Hepatic stellate cell (primary cell): ENCODE results near the gene CCK.
A peak's percentile ranks its signal among the peaks of the same experiment; 100 is the strongest.

Experiments used
- DNase-seq: peaks from one replicate; pipeline ENCODE4 v3.0.0; 2011; ENCODE audit warnings: low spot score

The CCK gene

DNA sequence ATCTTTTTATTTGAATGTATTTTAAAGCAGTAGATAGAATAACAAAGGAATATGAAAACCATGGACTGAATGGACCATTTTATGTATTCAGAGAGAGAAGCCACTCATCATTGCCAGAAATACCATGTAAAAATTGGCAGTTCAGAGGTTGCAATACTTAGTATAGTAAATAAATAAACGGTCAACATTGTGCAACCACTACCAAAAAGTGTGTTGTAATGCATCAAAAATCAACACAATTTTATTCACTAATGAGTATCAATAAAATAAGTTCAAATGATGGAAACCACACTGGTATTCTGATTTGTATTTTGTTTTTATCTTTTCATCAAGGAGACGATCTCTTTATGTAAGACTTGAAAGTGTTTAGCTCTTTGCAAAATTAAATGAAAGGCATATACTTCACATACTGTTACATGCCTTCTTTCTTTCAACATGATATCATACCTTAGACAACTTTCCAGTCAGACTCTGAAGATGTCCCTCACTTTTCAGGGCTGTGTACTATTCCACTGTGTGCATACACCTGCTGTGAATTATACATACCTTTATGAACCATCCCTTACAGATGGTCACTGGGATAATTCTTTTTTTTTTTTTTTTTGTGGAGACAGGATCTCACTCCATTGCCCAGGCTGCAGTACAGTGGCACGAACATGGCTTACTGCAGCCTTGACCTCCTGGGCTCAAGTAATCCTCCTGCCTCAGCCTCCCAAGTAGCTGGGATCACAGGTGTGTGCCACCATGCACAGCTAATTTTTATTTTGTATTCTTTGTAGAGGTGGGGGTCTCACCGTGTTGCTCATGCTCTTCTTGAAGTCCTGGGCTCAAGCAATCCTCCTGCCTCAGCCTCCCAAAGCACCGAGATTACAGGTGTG is 40.3 kb downstream of the CCK start:
- no peak for DNase-seq

DNA sequence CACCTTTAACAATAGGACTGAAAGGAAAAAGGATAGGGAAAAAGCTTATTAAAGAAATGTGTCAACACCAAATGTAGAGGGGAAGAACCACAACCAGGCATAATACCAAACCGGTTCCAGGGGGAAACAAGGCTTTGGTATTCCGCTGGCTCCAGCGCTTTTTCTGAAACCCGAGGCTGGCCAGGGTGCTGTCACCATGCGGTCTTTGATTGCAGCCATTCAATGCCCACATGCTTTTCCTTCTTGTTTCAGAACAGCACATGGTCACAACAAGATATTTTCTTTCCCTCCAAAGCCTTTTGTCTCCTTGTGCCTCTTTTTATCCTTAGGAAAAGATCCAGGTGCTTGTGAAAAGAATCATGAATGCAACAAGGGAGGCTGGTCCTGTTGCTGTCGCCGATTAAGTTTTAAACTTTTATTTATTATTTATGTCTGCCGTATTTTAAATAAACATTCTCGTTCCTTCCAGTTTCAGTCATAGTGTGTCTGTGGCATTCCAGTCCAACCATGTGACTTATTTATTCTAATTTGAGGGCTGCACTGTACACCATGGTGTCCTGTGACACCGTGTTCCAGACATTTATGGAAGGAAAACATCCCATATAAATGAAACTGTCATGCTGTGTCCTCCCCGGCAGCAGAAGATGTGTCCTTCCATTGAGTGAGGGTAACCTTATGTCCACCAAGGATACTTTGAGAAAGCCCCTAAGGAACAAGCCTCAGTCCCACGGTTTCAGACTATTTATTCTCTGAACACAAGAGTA is 41.1 kb downstream of the CCK start:
- no peak for DNase-seq

DNA sequence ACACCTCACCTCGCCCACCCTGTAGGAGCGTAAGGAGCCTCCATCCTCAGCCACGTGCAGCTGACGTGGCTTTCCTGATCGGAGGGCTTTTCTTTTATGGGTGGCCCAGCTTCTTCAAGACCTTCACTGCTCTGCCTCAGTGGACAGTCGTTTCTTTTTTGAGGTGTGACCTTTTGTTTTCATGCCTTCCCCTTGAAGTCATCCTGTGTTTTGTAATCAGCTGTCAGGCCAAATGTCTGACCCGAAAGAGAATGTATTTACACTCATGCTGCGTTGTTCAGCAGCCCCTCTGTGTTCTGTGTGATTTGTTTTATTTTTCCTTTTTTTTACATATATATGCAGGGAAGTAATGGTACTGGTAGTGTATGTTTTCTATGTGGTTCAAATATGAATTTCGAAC is 41.8 kb downstream of the CCK start:
- DNase-seq, result no peak

DNA sequence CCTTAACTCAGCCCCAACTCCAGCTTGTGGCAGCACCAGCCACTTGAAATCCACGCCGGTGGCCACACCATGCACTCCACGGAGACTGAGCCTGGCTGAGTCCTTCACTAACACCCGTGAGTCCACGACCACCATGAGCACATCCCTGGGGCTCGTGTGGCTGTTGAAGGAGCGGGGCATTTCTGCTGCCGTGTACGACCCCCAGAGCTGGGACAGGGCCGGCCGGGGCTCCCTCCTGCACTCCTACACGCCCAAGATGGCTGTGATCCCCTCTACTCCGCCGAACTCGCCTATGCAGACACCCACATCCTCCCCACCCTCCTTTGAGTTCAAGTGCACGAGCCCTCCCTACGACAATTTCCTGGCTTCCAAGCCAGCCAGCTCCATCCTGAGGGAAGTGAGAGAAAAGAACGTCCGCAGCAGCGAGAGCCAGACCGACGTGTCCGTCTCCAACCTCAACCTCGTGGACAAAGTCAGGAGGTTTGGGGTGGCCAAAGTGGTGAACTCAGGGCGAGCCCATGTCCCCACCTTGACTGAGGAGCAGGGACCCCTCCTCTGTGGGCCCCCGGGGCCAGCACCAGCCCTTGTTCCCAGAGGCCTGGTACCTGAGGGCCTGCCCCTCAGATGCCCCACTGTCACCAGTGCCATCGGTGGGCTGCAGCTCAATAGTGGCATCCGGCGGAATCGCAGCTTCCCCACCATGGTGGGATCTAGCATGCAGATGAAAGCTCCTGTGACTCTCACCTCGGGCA is 42.9 kb downstream of the CCK start:
- DNase-seq, result no peak

DNA sequence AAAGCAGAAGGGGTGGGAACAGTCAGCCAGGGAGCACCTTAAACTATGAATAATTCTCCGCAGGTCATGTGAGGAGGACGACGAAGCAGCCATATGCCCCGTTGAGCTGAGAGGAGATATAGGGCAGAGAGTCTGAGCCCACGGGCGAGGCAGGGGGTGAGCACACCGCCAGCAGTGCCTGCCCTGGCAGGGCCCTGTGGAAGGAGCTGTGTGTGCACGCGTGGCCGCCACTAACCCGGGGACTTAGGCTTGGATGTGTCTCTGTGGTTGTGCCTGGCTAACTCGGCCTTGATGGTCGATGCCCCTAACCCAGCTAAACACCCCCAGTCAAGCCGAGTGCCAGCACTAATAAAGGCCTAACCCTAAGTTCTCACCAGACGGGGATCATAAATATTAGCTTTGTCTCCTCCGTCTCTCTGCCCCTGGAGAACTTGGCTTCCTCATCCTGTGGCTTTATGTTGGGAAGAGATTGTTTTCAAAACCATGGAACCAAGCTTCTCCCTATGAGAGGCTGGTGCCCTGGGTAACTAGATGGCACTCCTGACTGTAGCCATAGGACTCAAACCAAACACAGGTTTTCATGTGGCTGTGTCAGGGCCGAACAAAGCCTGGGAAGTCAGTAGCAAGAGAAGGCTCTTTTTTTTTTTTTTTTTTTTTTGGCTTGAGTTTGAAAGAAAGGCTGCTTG is 45.4 kb downstream of the CCK start:
- no peak for DNase-seq

DNA sequence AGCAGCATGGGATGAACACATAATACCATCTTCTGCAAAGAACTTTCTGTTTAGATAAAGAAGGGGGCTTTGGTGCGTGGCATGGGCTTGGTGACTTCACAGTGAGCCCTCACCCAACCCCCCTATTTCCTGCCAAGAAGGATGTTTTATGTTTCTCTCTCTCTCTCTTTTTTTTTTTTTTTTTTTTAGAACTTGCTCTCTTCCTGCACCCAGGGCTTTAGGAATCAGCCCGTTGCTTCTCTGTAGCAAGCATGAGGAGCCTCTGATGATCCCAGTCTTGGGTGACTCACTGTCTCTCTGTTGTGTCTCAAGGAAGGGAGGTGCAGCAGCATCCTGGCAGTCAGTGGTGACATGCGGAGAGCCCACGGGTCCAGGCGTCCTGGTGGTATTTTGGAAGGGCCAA is 49.1 kb downstream of the CCK start:
- peak; percentile 89 for DNase-seq

DNA sequence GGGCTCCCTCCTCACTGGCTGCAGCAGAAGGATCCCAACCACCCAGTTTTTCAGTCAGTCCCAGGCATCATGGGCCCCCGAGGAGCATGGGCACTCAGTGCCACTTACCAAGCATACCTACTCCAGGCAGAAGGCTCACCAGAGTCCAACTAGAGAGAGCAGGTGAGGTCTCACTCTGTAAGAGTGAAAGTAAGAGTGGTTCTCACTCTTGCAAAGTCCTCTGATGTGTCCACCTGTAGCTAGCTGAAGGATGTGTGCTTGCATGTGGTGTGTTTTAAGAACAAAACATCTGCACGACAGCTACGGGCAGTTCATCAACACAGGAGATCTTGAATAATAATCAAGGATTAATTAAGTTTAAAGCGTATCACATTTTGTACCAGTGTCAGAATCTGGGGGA is 49.7 kb downstream of the CCK start:
- no peak for DNase-seq

DNA sequence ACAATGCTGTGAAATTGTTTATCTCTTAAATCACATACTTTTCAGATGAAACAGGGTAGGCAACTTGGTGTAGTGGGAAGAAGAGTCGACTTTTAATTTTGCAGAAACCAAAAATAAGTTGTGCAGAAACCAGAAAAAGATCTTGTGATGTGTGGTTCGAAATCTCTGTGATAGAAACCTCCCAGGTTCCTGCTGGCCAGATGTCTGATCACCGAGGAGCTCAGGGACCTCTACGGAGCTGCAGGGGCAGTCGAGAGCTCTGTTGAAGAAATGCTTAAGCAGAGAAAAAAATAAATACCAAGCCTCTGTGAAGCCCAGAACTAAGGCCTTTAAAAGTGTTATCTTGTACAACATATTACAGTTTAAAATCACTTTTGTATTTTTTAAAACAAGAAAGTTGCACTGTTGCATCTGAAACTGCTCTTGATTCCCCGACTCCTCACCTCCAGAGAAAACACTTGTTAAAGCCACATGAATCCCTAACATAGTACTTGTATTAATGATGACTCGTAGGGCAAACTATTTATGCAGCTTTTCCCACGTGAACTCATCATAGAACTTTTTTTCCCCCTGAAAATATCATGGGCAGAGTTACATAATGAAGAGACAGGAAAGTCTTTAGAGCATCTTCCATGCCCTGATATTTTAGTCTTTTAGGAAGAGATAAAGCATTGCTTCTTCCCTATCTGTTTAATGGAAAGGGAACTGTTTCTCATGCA is 51.3 kb downstream of the CCK start:
- peak; percentile 60 for DNase-seq

DNA sequence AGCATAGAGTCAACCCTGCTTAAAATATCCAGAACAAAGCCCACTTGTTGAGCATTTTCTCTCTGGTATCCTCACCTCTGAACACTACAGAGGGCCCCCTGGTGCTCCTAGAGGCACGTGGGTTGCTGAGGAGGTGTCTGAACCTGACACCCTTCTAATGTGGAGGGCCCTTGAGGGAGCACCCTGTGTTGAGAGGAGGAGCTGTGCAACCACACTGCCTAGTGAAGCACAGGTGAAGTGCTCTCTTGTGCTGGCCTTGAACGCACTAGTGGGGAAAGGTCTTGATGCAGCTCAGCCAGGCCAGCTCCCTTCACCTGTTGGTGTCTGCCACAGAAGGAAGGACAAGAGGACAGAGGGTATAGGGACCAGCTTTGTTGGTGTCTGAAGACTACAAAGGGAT is 51.9 kb downstream of the CCK start:
- DNase-seq, result no peak

DNA sequence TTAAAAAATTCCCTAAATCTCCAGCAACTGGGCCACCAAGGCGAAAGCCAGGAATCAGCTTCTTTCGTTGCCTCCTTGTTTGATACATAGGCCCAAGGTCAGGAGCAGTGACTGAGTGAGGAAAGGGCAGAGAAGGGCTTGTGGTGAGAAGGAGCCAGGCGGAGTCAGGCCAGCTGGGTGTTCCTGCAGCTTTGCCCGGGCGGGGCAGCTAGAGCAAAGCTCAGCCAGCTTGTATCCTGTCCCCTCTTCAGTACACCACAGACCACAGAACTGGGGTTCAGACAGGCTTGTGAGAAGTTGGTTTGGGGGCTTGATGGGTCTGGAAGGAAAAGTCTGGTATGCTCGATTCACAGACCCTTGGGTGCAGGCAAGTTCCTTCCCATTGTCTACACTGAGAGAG is 52.6 kb downstream of the CCK start:
- DNase-seq, result no peak

DNA sequence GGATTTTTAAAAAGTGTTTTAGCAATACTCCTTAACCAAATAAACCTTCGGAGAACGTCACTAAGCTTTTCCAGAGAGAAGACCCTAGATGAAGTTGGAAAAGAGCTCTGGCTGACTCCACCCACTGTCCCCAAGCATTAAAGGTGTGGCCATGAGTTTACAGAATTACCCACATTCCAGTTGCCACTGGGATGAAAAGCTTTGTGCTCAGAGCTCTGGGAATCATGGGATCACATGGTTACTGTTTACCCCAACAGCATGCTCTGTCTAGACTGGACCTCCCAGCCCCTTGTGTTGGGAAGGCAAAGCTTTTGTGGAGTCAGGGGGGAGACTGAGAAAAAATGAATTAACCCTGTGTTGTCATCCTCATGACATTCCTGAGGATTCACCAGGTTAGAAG is 55.3 kb downstream of the CCK start:
- DNase-seq, result no peak

DNA sequence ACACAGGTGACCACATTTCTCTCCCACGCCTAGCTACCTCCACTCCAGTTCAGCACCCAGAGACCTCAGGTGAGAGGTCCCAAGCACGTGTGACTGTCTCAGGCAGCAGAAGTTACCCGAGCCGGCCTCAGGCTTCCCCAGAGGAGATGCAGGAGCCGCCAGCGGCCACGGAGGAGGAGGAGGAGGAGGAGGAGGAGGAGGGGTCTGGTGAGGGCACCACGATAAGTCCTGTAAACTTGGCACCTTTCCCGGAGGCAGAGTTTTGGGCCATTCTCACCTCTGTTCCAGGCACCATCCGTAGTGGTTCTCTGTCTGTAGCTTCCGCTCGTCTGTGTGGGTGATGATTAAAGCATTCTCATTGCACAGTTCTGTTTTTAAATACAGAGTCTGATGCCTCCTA is 56.1 kb downstream of the CCK start:
- DNase-seq, result no peak
